SK-N-DZ (cell line): ENCODE data around the gene MEF2C.

Source experiments
- DNase-seq: peaks from one replicate; pipeline ENCODE4 v3.0.0-alpha.2; 2015; ENCODE audit warnings: low spot score
- small RNA-seq, 2 experiments: library from RNA; depleted of rRNA; stranded (forward); fragments of <200 nt; gene quantifications; one replicate each; pipeline ENCODE3, GENCODE V24; 2014

Gene MEF2C

DNA sequence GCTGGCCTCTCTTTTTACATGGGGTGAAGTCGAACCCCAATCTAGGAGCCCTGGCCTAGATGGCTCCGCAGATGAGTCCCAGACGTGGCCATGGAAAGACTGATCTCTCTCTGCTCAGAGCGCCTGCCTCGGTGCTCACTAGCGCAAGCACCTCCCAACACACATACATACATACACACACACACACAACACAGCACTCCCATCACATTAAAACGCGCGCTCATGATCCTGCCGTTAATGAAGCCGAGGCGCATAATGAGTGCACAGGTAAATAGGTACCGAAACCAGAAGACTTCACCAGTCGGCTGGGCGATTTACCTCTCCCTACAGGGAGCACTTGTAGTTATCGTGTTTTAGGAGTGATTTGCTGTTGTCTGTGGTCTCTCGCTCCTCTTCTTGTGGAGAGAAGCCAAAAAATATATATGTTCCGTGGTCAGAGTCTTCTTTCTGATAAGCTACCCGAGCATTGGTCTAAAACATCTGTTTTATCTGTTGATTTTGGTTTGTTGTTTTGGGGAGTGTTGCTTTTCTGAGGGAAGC lies 207.7 kb downstream of the MEF2C start:
- DNase-seq = no peak

DNA sequence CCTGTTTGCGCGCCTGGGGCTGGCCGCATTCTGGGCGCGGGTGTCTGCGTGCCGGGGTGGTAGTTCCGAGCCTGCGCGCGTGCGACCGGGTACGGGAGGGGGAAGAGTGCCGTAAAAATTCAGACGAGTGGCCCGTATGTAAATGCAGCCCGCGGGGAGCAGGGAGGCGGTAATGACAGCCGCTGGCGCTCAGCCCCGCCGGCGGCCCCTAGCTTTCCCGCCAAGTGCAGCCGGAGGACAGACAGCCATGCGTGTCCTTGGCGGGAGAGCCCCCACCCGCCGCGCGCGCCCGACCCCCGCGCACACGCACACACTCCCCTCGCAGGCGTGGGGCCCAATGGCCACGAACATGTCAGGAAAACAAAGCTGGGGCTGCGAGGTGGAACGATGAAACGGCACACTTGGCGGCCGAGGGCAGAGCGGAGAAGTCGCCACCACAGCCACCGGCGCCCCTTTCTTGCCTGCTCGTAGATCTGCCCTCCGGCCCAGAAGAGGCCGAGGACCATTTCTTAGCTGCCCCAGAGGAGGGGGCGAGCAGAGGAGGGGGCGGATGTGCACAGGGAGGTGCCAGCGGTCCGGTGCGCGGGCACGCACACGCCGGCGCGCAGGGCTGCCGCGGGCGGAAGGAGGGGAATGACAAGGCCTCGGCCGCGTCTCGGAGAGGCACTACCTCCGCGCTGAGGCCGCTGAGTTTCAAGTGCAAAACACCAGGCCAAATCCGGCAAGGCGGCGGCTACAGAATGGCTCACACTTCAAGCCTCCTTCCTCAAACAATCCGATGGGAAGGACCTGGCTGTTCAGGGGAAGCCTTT lies 208.4 kb downstream of the MEF2C start:
- DNase-seq = peak; percentile 71

DNA sequence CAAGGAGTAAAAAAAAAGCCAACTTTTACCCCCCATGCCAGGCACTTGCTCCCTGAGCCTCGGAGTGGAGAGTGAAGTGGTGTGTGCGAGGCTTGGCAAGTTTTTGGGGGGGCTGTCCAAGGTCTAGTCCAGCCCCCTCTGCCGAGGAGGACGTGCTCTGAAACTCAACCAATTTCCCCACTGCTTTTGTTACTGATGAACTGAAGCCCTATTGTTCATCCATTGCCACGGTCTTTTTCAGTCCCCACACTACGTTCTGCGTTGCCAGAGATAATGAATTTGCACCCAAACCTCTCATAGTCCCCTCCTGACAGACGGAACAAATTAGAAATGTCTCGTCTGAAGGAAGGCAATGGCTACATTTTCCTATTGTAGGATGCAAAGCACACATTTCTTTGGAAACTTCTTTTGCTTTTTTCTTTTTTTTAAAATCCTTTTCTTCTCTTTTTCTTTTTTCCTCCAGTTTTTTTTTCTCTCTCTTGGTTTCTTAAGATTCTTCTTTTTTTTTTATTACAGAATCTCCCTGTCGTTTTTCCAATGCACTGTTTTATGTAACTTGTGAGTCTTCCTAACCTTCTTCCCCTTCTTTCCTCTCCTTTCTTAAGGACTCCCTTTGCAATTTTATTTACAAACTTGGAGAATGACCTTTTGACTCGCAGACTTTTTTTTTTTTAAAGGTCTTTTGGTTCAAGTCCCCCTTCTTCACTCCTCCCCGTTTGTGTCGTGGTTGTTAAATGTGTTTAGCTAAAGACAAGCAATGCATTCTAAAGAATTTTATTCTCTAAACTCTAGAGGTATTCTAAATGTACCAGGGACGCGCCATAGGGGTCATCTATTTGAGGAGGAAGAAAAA lies 209.5 kb downstream of the MEF2C start:
- no peak for DNase-seq

DNA sequence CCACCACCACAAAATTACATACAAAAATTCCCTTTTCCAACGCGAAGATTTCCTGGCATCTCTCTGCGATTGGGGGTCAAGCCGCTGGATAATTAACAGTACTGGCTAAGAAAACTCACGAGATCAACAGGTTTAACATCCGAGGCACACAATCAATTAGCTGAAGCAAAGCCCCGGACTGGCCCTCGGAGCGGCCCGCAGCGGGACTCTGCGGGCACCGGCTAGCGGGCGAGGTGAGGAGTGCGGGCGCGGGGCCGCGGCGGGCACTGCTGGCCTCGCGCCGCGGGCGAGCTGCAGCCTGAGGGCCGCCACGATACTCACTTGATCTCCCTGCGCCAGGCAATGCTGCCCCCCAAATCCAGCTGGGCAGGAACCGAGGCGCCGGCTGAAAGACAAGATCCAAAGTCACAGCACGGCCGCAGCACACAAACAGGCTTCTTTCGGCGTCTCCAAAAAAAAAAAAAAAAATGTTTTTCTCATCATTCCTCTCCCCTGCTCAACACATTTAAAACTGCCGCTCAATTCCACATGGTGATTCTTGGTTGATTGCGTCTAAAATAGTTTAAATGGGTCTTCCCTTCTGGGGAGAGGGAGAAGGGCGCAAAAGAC lies 210.2 kb downstream of the MEF2C start:
- no peak for DNase-seq

DNA sequence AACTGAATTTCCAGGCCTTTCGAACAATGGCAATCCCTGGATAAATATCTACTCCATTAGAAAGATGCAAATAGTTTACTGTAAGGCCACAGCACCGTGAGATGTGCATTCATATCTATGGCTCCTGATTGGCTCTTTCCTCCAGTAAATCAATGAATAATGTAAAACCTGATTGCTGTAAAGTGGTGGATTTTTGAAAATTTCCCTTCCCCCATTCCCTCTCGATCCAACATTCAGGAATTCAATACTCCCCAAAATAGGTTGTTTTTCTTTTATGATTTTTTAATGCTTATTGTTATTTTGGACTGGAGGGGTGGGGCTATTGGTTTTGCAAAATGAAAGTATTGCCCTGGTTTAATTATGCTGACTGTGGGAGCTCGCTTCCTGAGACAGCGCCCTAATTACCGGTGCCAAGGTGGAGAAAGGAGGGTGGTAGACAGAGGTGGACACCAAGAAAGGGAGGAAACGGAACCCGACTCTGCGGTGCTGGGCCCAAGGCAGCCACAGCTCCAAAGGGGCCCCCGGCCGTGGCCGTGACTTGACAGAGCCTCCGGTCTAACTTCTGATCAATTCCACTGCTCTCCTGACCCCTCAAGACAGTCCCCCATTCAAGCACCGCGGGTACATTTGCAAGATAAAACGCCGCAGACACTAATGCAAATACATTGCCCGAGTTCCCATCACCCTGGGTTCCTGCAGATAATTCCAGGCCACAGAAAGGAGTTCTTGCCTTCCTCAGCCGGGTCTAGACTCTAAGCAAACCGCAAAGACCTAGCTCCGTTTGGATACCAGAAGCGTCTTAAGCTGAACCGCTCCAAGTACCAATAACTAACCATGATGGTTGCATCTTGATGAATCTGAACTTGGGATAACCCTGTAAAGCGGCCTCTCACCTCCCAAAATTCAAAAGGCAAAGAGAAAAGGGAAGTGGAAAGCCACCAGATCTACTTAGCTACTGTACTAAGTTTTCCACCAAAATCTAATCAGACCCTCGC lies 211.2 kb downstream of the MEF2C start:
- DNase-seq = no peak

DNA sequence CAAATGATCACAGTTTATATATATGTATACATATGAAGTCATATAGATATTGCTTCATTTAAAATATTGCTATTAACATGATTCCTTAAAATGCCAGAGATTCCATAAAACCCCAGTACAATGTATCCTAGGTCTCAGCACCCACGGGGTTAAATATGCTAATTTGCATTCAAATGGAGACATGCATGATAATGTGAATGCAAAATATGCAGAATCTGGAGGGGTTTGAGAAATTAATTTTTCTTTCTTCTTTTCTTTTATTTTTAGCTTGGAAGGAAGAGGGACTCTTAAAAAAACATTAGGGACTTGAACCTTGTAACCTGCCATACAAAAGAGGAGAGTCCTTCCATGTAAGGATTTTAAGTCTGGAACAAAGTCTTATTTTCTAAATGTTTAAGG lies 211.9 kb downstream of the MEF2C start:
- no peak for DNase-seq

DNA sequence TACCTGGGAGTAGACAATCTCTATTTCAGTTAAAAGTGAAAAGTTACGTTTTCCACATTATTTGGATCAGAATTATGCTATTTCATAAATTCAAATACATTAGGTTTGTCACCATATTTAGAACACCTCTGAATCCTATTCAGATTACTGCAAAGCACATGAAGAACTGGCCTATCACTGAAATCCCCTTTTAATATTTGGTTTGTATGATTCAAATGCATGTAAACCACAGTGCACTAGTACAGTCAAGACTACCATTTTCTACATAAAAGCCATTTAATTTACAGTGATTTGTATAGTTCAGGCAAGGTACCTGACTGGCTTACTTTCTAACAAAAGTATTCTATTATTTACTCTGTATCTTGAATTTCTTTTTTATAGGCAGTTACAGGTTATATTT lies 212.5 kb downstream of the MEF2C start:
- no peak for DNase-seq

DNA sequence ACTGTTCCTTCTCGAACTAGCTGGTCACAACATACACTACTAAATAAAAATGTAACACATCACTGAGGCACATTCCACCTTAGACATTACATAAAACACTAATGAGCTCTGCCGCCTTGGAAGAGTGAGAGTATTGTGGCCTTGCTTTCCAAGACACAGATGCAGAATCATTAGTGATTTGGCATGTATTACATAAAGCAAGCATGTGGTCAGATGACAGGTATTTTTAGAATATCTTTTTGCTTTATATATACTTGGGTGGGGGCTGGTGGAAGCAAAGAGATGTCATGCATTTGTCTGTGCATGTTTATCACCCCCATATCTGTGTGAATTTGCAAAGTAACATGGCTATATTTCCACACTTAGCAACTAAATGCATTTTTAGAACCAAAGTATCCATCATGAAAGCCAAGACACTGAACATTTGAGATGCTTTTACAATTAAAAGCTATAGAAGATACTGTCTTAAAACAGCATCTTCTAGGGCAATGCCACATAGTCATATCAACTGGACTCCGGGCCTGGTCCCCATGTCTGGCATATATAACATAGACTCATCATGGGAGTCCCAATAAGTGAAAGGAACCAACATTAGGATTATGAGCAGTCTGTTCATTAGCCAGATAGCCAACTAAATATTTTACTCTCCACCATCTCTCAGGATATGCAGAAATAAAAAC lies 213.5 kb downstream of the MEF2C start:
- DNase-seq = no peak

DNA sequence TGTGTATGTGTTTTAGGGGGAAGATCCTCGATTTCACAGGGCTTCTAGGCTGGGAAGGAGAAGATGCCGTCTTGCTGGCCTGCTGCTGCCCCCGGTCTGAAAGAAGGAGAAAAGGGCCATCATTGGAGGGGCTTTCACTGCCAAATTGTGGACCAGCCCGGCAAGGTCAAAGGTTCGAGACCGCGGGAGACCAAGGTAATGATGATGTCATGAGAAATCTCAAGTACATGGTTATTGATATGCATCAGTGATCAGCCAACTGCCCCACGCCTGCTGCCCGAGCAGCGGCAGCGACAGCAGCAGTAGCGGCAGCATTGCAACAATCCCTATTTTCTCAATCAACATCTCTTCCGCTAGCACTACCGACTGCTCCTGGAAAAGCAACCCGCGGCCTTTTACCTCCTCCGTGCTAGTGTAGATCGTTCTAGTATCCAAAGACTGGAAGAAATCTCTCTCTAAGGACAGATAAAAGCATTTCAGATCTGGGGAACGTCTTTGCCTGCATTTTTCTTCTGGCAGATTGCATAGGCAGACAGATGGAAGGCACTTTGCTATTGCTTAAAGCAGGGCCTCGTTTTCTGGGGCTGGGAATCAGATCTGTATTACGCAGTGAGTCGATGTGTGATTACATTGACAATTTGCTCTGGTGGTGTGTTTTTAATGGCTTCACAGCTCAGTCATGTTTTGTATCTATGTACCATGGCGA lies 215.3 kb downstream of the MEF2C start:
- DNase-seq = no peak

Small RNA genes within 50 kb of the gene (small RNA-seq; reads per million reads assigned to genes)
- 0 reads per million in 2 experiments for gene AC008525.2
